ENCODE results near the gene SPOCK1.

- no peak for TF ChIP-seq CTCF (conservative IDR thresholded peaks at IDR 0.05; ENCODE audit: low read depth in 2 of 2)
- no peak for TF ChIP-seq EZH2 (IDR thresholded peaks at IDR 0.05; ENCODE audit: low read depth, unreplicated experiment)
Observed at GRCh38 chr5:137269946-137270345, 229.2 kb downstream of the SPOCK1 start.

All from GM23338 (cell line).